ENCODE data around the gene ZZZ3.

- TF ChIP-seq CTCF (IDR thresholded peaks at IDR 0.05 in 2 of 3, conservative IDR thresholded peaks at IDR 0.05 in 1 of 3; ENCODE audit: control insufficient read depth in 2 of 3, extremely low read depth in 1 of 3, insufficient read depth in 1 of 3, low read depth in 3 of 3, low read length in 3 of 3) (no peak), NR2F1 (conservative IDR thresholded peaks at IDR 0.05) (no peak), ATF2 (IDR thresholded peaks at IDR 0.05; ENCODE audit: low read length) (no peak), MXI1 (IDR thresholded peaks at IDR 0.05; ENCODE audit: low read depth, low read length) (no peak), NFYB (IDR thresholded peaks at IDR 0.05; ENCODE audit: insufficient read depth, low read depth, low read length) (no peak), KAT2A (conservative IDR thresholded peaks at IDR 0.05; ENCODE audit: control insufficient read depth, low read depth, low read length) (no peak), EZH2 (IDR thresholded peaks at IDR 0.05; ENCODE audit: borderline replicate concordance, control insufficient read depth, low read depth, low read length) (no peak), POLR2AphosphoS5 (IDR thresholded peaks at IDR 0.05; ENCODE audit: low read length) (no peak), CUX1 (IDR thresholded peaks at IDR 0.05; ENCODE audit: insufficient replicate concordance, low read depth, low read length) (no peak), SPI1 (IDR thresholded peaks at IDR 0.05; ENCODE audit: borderline replicate concordance, insufficient read depth, low read depth, low read length) (no peak), BHLHE40 (IDR thresholded peaks at IDR 0.05; ENCODE audit: borderline replicate concordance in 1 of 2, low read depth in 2 of 2, low read length in 1 of 2) (no peak), ZNF274 (IDR thresholded peaks at IDR 0.05; ENCODE audit: insufficient read depth, insufficient read length) (no peak), HCFC1 (IDR thresholded peaks at IDR 0.05; ENCODE audit: low read length) (no peak)
Measured at GRCh38 chr1:77664939-77665516, 17.4 kb downstream of the ZZZ3 start.

Measured in GM12878 (cell line).